ENCODE results near the gene NREP. TPM values are rescaled to one million over a fixed set of nuclear protein-coding genes. Genes with fewer than 3 reads are reported as not detected.

The NREP gene
- total RNA-seq, 1 donor from 2014 or later = 874 TPM

- no peaks in the 10 kb centered on the region for H3K9me3 Mint-ChIP-seq (ENCODE audit: unreplicated experiment)
- H3K4me1 Mint-ChIP-seq (ENCODE audit: unreplicated experiment) = peaks cover 97% of the 10 kb centered on the region
- H3K4me3 Mint-ChIP-seq (ENCODE audit: unreplicated experiment) = no peak overlapping the region
- no peaks in the 10 kb centered on the region for H3K27me3 Mint-ChIP-seq (ENCODE audit: unreplicated experiment)
- peaks cover 22% of the 10 kb centered on the region for H3K36me3 Mint-ChIP-seq (ENCODE audit: unreplicated experiment)
- TF ChIP-seq CTCF (IDR thresholded peaks at IDR 0.05) = no peak
- H3K27ac Mint-ChIP-seq (ENCODE audit: unreplicated experiment) = peak overlapping the region; percentile 92
- DNase-seq (ENCODE audit: extremely low spot score, unreplicated experiment) = no peak
Measured at GRCh38 chr5:111741278-111741677, 15.7 kb downstream of the NREP start.

GRCh38 chr5:111739416-111739815 lies 17.6 kb downstream of the NREP start:
- no peak for DNase-seq (ENCODE audit: extremely low spot score, unreplicated experiment)
- H3K36me3 Mint-ChIP-seq (ENCODE audit: unreplicated experiment) = peaks cover 34% of the 10 kb centered on the region
- H3K4me1 Mint-ChIP-seq (ENCODE audit: unreplicated experiment) = peaks cover 97% of the 10 kb centered on the region
- H3K27me3 Mint-ChIP-seq (ENCODE audit: unreplicated experiment) = no peaks in the 10 kb centered on the region
- peak overlapping the region; percentile 91 for H3K27ac Mint-ChIP-seq (ENCODE audit: unreplicated experiment)
- H3K9me3 Mint-ChIP-seq (ENCODE audit: unreplicated experiment) = no peaks in the 10 kb centered on the region
- no peak for TF ChIP-seq CTCF (IDR thresholded peaks at IDR 0.05)
- no peak overlapping the region for H3K4me3 Mint-ChIP-seq (ENCODE audit: unreplicated experiment)

- H3K36me3 Mint-ChIP-seq (ENCODE audit: unreplicated experiment) = peaks cover 45% of the 10 kb centered on the region
- no peak for TF ChIP-seq CTCF (IDR thresholded peaks at IDR 0.05)
- no peak overlapping the region for H3K4me3 Mint-ChIP-seq (ENCODE audit: unreplicated experiment)
- H3K27me3 Mint-ChIP-seq (ENCODE audit: unreplicated experiment) = no peaks in the 10 kb centered on the region
- H3K4me1 Mint-ChIP-seq (ENCODE audit: unreplicated experiment) = peaks cover 96% of the 10 kb centered on the region
- H3K9me3 Mint-ChIP-seq (ENCODE audit: unreplicated experiment) = no peaks in the 10 kb centered on the region
- peak overlapping the region; percentile 91 for H3K27ac Mint-ChIP-seq (ENCODE audit: unreplicated experiment)
- no peak for DNase-seq (ENCODE audit: extremely low spot score, unreplicated experiment)
Measured at GRCh38 chr5:111738118-111738517, 18.9 kb downstream of the NREP start.

- Mint-ChIP-seq H3K36me3 (ENCODE audit: unreplicated experiment) (peaks cover 49% of the 10 kb centered on the region), H3K9me3 (ENCODE audit: unreplicated experiment) (no peaks in the 10 kb centered on the region), H3K4me3 (ENCODE audit: unreplicated experiment) (peak overlapping the region; percentile 42), H3K27ac (ENCODE audit: unreplicated experiment) (peak overlapping the region; percentile 91), H3K4me1 (ENCODE audit: unreplicated experiment) (peaks cover 96% of the 10 kb centered on the region), H3K27me3 (ENCODE audit: unreplicated experiment) (no peaks in the 10 kb centered on the region)
- no peak for DNase-seq (ENCODE audit: extremely low spot score, unreplicated experiment)
- no peak for TF ChIP-seq CTCF (IDR thresholded peaks at IDR 0.05)
Measured at GRCh38 chr5:111737716-111738115, 19.3 kb downstream of the NREP start.

- Mint-ChIP-seq H3K27me3 (ENCODE audit: unreplicated experiment) (no peaks in the 10 kb centered on the region), H3K4me3 (ENCODE audit: unreplicated experiment) (no peak overlapping the region)
Measured at GRCh38 chr5:111735583-111736270, 21.3 kb downstream of the NREP start.

More at GRCh38 chr5:111735583-111736270, 21.3 kb downstream of the NREP start:
- peaks cover 83% of the 10 kb centered on the region for H3K4me1 Mint-ChIP-seq (ENCODE audit: unreplicated experiment)
- H3K9me3 Mint-ChIP-seq (ENCODE audit: unreplicated experiment) = no peaks in the 10 kb centered on the region
- DNase-seq (ENCODE audit: extremely low spot score, unreplicated experiment) = no peak
- H3K36me3 Mint-ChIP-seq (ENCODE audit: unreplicated experiment) = peaks cover 61% of the 10 kb centered on the region
- peak overlapping the region; percentile 81 for H3K27ac Mint-ChIP-seq (ENCODE audit: unreplicated experiment)
- no peak for TF ChIP-seq CTCF (IDR thresholded peaks at IDR 0.05)
